ENCODE measurements around the gene CHD9NB. TPM values are rescaled to one million over a fixed set of nuclear protein-coding genes. Genes with fewer than 3 reads are reported as not detected.
A peak's percentile ranks its signal among the peaks of the same experiment; 100 is the strongest.
"Not testable (repeated sequence)": the region's sequence is repeated elsewhere in the genome, so short reads cannot be mapped to it uniquely, and the experiment has no call there.

Gene CHD9NB
- total RNA-seq, 6 donors from 2014 or later, result 1.0 to 55.0 (median 12.4) TPM

- Histone ChIP-seq H3K4me3 (peak overlapping the region in 1 of 4 donors; percentile 1), H3K27ac (peak overlapping the region in 2 of 4 donors; percentile 47 to 60), H3K4me1 (peaks cover 8 to 19% (median 15%) of the 10 kb centered on the region in 4 donors), H3K9me3 (no peaks in the 10 kb centered on the region), H3K36me3 (no peaks in the 10 kb centered on the region), H3K27me3 (no peaks in the 10 kb centered on the region)
- WGBS, 2 donors, result 34 to 47% methylated on average over 4 of the region's 4 CpGs
- ATAC-seq (ENCODE audit: low FRiP score in 2 of 2), result peak; percentile 61 to 62
- peak in 1 of 4 donors; percentile 25 for TF ChIP-seq POLR2A (IDR thresholded peaks at IDR 0.05)
- TF ChIP-seq CTCF (IDR thresholded peaks at IDR 0.05), result no peak
- DNase-seq, result peak; percentile 39 to 50
These were observed 11.2 kb downstream of the CHD9NB start for GRCh38 chr16:53041320-53042051.

GRCh38 chr16:53040788-53041187, 11.9 kb downstream of the CHD9NB start:
- Histone ChIP-seq H3K4me1 (peaks cover 8 to 19% (median 15%) of the 10 kb centered on the region in 4 donors), H3K9me3 (no peaks in the 10 kb centered on the region), H3K36me3 (no peaks in the 10 kb centered on the region), H3K27ac (no peak overlapping the region), H3K27me3 (no peaks in the 10 kb centered on the region), H3K4me3 (no peak overlapping the region)
- ATAC-seq (ENCODE audit: low FRiP score in 2 of 2) (no peak), DNase-seq (no peak)
- WGBS, 2 donors, result 88 to 94% methylated on average over 1 of the region's 1 CpG
- TF ChIP-seq POLR2A (IDR thresholded peaks at IDR 0.05) (no peak), EP300 (IDR thresholded peaks at IDR 0.05) (no peak), CTCF (IDR thresholded peaks at IDR 0.05) (no peak), POLR2AphosphoS5 (IDR thresholded peaks at IDR 0.05) (no peak)

GRCh38 chr16:53036711-53037110, 16.0 kb downstream of the CHD9NB start:
- not testable (repeated sequence) for H3K27ac ChIP-seq; ATAC-seq (ENCODE audit: low FRiP score in 2 of 2); H3K4me1 ChIP-seq; H3K27me3 ChIP-seq; DNase-seq; H3K36me3 ChIP-seq; H3K9me3 ChIP-seq; H3K4me3 ChIP-seq
- 82 to 88% methylated on average over 6 of the region's 6 CpGs for WGBS, 2 donors

- TF ChIP-seq CTCF (IDR thresholded peaks at IDR 0.05) (no peak), POLR2AphosphoS5 (IDR thresholded peaks at IDR 0.05) (no peak)
- 84 to 97% methylated on average over 6 of the region's 6 CpGs for WGBS, 2 donors
- Histone ChIP-seq H3K9me3 (no peaks in the 10 kb centered on the region), H3K36me3 (no peaks in the 10 kb centered on the region), H3K4me3 (no peak overlapping the region), H3K4me1 (no peaks in the 10 kb centered on the region), H3K27ac (no peak overlapping the region), H3K27me3 (no peaks in the 10 kb centered on the region)
- DNase-seq (no peak), ATAC-seq (ENCODE audit: low FRiP score in 2 of 2) (no peak)
These were observed 16.6 kb downstream of the CHD9NB start for GRCh38 chr16:53036066-53036465.

- Histone ChIP-seq H3K4me3 (no peak overlapping the region), H3K9me3 (no peaks in the 10 kb centered on the region), H3K27ac (no peak overlapping the region), H3K36me3 (no peaks in the 10 kb centered on the region), H3K4me1 (no peaks in the 10 kb centered on the region), H3K27me3 (no peaks in the 10 kb centered on the region)
- no peak for ATAC-seq (ENCODE audit: low FRiP score in 2 of 2)
- TF ChIP-seq CTCF (IDR thresholded peaks at IDR 0.05) (no peak), POLR2AphosphoS5 (IDR thresholded peaks at IDR 0.05) (no peak), EP300 (IDR thresholded peaks at IDR 0.05) (no peak), POLR2A (IDR thresholded peaks at IDR 0.05) (no peak)
- DNase-seq, result no peak
- 90 to 92% methylated on average over 3 of the region's 3 CpGs for WGBS, 2 donors
These were observed 17.3 kb downstream of the CHD9NB start for GRCh38 chr16:53035176-53035942.
